GM18861 (cell line): ENCODE results near the gene NRIP2.

Experiments
- ATAC-seq: cut with Tn5 transposase; IDR thresholded peaks from one replicate; pipeline ENCODE4 v1.9.1; 2021; ENCODE audit not compliant: unreplicated experiment

Gene NRIP2

DNA sequence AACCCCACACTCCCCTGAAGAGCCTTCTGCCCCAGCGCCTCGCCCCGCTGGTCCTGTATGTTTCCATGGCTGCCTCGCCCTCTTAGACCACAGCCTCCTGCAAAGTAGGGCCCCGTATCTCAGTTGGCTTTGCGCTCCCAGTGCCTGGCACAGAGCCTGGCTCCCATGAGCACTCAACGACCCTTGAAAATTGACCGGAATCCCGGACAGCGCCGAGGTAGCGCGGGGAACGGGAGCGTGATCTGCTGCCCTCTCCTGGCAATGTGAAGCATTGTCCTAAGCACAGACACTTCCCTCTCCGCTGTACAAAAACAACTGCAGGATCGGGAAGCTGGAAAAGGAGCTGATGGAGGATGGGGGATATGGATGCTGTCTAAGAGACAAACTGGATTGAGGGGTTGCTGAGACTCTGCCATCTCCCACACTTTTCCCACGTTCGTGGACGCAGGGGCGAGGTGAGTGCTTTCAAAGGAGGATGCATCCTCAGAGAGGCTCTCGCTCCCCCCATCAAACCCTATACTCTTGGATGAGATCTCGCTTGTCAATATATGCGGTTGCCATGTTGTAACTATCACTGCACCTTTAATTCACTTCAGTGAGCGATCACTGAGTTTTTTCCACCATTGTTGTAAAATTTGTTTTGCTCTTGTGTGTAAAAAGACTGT, 50.8 kb downstream of the NRIP2 start:
- ATAC-seq = no peak

- ATAC-seq = no peak
Measured at GRCh38 chr12:2779281-2779680, 55.6 kb downstream of the NRIP2 start.

GRCh38 chr12:2776129-2776806, 58.6 kb downstream of the NRIP2 start:
- no peak for ATAC-seq

GRCh38 chr12:2775431-2775830, 59.4 kb downstream of the NRIP2 start:
- ATAC-seq = no peak
